Psoas muscle (tissue), 8 donors: ENCODE data around the gene RPTOR. TPM values are rescaled to one million over a fixed set of nuclear protein-coding genes. Genes with fewer than 3 reads are reported as not detected.
"Not testable (repeated sequence)": the region's sequence is repeated elsewhere in the genome, so short reads cannot be mapped to it uniquely, and the experiment has no call there.

ENCODE experiments used
- ATAC-seq, 4 donors: fragments of 200-7000 bp; cut with Tn5 transposase; one replicate each; pipeline ENCODE4 v1.9.1; 2020; ENCODE audit warnings: moderate library complexity in 3 of 4, mild to moderate bottlenecking in 2 of 4
- DNase-seq, 2 donors: peaks; one replicate each; pipeline ENCODE4 v3.0.0-alpha.2; 2020
- H3K27ac ChIP-seq: fragments of 200-600 bp; one replicate; pipeline ENCODE4 v1.8.0; 2022
- H3K27me3 ChIP-seq, 3 donors: fragments of 200-600 bp in 1 of 3; one replicate each; pipeline versions ENCODE4 v1.6.1 to v1.8.0; 2013 to 2022; ENCODE audit warnings: low read length in 2 of 3, mild to moderate bottlenecking in 2 of 3, moderate library complexity in 1 of 3; ENCODE audit not compliant: insufficient read depth in 3 of 3
- H3K36me3 ChIP-seq, 2 donors: fragments of 200-600 bp in 1 of 2; one replicate each; pipeline versions ENCODE4 v1.6.1 to v1.8.0; 2013 to 2022; ENCODE audit warnings: low read depth in 1 of 2, mild to moderate bottlenecking in 1 of 2, moderate library complexity in 1 of 2; ENCODE audit not compliant: insufficient read depth in 1 of 2
- H3K4me1 ChIP-seq: fragments of 200-600 bp; one replicate; pipeline ENCODE4 v1.8.0; 2022
- H3K4me3 ChIP-seq: fragments of 200-600 bp; one replicate; pipeline ENCODE4 v1.8.0; 2022; ENCODE audit warnings: mild to moderate bottlenecking
- H3K9me3 ChIP-seq: fragments of 200-600 bp; one replicate; pipeline ENCODE4 v1.8.0; 2022
- WGBS, 3 donors: extraction: QIAGEN DNeasy Blood & Tissue Kit; methylation state at CpG; one replicate each; pipeline versions ENCODE4 v1.1.6 to v1.1.7; 2013; 5-methylcytosine and 5-hydroxymethylcytosine counted together
- intact Hi-C, 2 donors: fragments of 100-400 bp; cut with DNase I; formaldehyde crosslinking; loops; one replicate each; pipeline versions ENCODE4 v1.11.0 to v1.14.2; 2022
- polyA plus RNA-seq, 3 donors: library from polyadenylated mRNA; stranded (reverse); fragments of 200-250 nt; gene quantifications; one replicate each; pipeline ENCODE4 v1.2.3, GENCODE V29; 2013
- total RNA-seq, 4 donors: library from RNA; stranded (reverse); fragmentation: NEBNext Ultra II Directional in 2 of 4; extraction: Animal tissue kit (Norgen Biotek cat#: 25700) in 2 of 4; gene quantifications; one replicate each; pipeline versions ENCODE4 v1.2.1 to v1.2.4, GENCODE V29; 2021 to 2023
- TF ChIP-seq, protein P1 (sequence below): fragments of 200-600 bp; IDR thresholded peaks from one replicate; pipeline ENCODE4 v1.8.0; 2022; ENCODE audit warnings: antibody characterized with exemption
- donor health status: healthy with polysubstance abuse.
- donor health status: DM: no; HTN: no; CAD: no; lungs with moderate emphysema.
- donor health status: Bipolar disorder and iron deficiency.
- donor health status: healthy.
- donor health status: DM: yes; HTN: yes; CAD: no.
- donor health status: DM: no; HTN: no; CAD: no.
- donor health status: DM: no; HTN: no; CAD: no.
- donor health status: DM: yes; HTN: yes; CAD: no.

RPTOR gene
- total and polyA plus RNA-seq, 7 donors, result 13.6 to 82.2 (median 32.5) TPM

DNA sequence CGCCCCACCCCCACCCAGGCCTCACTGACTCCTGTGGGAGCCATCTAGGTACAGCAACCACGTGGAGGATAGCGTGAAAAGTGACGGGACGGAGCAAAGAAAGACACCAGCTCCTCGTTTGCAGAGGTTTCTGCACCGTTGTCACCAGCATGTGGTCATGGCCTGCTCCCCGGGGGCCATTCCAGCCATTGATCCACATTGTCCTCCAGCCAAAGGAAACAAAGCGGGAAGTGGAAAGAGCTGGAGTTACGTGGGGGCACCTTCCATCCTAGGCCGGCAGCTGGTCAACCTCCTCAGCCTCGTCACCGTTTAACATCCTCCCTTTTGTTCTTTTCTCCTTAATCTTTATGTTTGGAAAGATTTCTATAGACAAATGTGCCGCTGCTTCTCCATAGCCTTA is 153.7 kb downstream of the RPTOR start:
- no peaks in the 10 kb centered on the region for H3K9me3 ChIP-seq
- TF ChIP-seq, protein P1, sequence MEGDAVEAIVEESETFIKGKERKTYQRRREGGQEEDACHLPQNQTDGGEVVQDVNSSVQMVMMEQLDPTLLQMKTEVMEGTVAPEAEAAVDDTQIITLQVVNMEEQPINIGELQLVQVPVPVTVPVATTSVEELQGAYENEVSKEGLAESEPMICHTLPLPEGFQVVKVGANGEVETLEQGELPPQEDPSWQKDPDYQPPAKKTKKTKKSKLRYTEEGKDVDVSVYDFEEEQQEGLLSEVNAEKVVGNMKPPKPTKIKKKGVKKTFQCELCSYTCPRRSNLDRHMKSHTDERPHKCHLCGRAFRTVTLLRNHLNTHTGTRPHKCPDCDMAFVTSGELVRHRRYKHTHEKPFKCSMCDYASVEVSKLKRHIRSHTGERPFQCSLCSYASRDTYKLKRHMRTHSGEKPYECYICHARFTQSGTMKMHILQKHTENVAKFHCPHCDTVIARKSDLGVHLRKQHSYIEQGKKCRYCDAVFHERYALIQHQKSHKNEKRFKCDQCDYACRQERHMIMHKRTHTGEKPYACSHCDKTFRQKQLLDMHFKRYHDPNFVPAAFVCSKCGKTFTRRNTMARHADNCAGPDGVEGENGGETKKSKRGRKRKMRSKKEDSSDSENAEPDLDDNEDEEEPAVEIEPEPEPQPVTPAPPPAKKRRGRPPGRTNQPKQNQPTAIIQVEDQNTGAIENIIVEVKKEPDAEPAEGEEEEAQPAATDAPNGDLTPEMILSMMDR, result no peak
- intact Hi-C loops, result no loop called here
- H3K36me3 ChIP-seq, result no peaks in the 10 kb centered on the region
- 81 to 84% (median 82%) methylated on average over 14 of the region's 14 CpGs for WGBS, 3 donors
- no peak for DNase-seq
- no peak overlapping the region for H3K4me3 ChIP-seq
- no peak for ATAC-seq
- H3K4me1 ChIP-seq, result peaks cover 17% of the 10 kb centered on the region
- no peaks in the 10 kb centered on the region for H3K27me3 ChIP-seq
- H3K27ac ChIP-seq, result no peak overlapping the region

DNA sequence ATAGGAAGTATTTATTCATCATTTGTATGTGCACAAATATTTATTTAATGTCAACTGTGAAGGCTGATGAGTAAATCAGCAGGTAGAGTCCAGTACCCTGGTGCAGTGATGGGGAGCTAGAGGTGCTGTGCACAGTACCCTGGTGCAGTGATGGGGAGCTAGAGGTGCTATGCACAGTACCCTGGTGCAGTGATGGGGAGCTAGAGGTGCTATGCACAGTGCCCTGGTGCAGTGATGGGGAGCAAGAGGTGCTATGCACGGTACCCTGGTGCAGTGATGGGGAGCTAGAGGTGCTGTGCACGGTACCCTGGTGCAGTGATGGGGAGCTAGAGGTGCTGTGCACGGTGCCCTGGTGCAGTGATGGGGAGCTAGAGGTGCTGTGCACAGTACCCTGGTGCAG is 154.6 kb downstream of the RPTOR start:
- H3K4me1 ChIP-seq, result peaks cover 17% of the 10 kb centered on the region
- H3K4me3 ChIP-seq, H3K27ac ChIP-seq, H3K36me3 ChIP-seq, H3K9me3 ChIP-seq, ATAC-seq, intact Hi-C loops, H3K27me3 ChIP-seq, DNase-seq: not testable (repeated sequence)
- 90 to 97% (median 96%) methylated on average over 3 of the region's 3 CpGs for WGBS, 3 donors

DNA sequence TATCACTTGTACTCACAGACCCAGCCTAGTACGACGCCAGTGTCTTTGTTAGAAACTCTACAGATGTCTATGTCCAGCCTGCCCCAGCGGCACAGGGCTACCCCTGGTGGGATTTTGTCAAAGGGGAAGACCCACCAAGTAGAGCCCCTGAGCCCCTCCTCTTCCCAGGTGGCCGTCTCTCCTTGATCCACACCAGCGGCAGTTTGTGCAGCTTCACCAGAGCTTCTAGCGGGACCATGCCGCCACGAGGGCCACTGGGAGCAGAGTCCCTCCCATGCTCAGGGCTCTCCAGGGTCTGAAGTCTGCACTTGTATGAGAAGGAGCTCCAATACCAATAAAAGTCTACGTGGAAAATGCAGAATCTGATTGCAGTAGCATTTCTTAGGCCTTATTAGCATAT is 157.1 kb downstream of the RPTOR start:
- Histone ChIP-seq H3K4me3 (no peak overlapping the region), H3K27ac (no peak overlapping the region), H3K9me3 (no peaks in the 10 kb centered on the region), H3K27me3 (no peaks in the 10 kb centered on the region), H3K36me3 (no peaks in the 10 kb centered on the region), H3K4me1 (peaks cover 5% of the 10 kb centered on the region)
- no peak for DNase-seq
- 87 to 94% (median 90%) methylated on average over 9 of the region's 9 CpGs for WGBS, 3 donors
- no peak for ATAC-seq
- intact Hi-C loops, result no loop called here
- TF ChIP-seq, protein P1, result no peak

DNA sequence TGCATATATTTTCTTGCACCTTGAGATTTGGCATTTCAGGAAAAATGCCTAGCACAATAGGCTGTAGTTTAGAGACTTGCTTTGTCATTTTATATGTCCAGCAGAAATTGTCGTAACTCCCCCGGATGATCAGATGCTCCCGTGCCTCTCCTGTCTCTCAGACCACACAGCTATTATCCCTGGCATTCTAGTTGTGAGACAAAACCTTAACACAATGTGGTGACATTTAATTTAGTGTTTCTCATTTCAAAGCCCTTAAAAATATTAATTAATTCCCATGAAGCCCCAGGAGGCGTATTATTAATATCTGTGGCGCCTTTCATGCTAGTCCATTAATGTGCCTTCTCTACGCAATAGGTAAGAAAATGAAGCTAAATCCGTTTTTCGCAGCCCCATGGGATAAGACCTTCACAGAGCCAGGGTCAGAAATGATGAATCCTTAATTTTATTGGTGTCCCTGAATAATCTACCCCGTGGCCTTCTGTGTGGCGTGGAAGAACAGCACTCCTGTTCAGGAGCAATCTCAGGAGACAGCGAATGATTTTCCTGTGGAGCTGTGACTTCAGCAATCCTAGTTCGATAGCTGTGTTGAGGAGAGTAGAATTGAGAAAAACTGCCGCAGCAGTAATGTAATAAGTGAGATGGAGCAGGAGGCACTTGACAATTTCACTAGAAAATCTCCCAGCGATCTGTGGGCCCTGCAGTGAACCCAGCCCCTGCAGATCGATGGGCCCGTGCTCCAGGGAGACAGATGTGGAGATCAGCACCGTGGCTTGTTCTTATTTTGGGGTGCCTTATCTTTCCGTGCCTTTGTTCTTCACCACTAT is 157.9 kb downstream of the RPTOR start:
- DNase-seq (no peak), ATAC-seq (no peak)
- 85 to 91% (median 87%) methylated on average over 18 of the region's 18 CpGs for WGBS, 3 donors
- H3K36me3 ChIP-seq, result no peaks in the 10 kb centered on the region
- TF ChIP-seq, protein P1, result no peak
- H3K4me3 ChIP-seq, result no peak overlapping the region
- peaks cover 5% of the 10 kb centered on the region for H3K4me1 ChIP-seq
- intact Hi-C loops, result no loop called here
- no peak overlapping the region for H3K27ac ChIP-seq
- no peaks in the 10 kb centered on the region for H3K27me3 ChIP-seq
- H3K9me3 ChIP-seq, result no peaks in the 10 kb centered on the region

DNA sequence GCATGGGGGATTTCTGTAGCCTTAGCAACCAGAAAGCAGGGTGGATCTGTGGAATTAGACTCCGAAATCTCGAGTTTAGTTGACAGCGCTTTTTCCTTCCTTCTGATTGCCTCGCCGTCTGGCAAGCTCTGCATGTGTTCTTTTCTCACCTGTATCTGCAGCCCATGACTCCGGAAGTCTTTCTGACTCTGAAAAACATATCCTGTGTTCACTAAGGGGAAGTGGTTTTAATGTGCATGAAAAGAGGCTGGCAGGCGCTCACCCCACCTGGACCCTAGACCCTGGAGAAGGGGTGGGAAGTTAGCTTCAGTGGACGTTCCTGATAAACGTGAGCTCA is 158.5 kb downstream of the RPTOR start:
- intact Hi-C loops, result no loop called here

More for the DNA sequence above, 158.5 kb downstream of the RPTOR start:
- TF ChIP-seq, protein P1, result no peak
- no peaks in the 10 kb centered on the region for H3K9me3 ChIP-seq
- H3K4me3 ChIP-seq, result no peak overlapping the region
- H3K4me1 ChIP-seq, result peaks cover 5% of the 10 kb centered on the region
- DNase-seq, result no peak
- no peaks in the 10 kb centered on the region for H3K27me3 ChIP-seq
- WGBS, 3 donors, result 75 to 78% (median 76%) methylated on average over 9 of the region's 9 CpGs
- H3K36me3 ChIP-seq, result peaks cover 0 to 5% of the 10 kb centered on the region in 2 donors
- H3K27ac ChIP-seq, result no peak overlapping the region
- no peak for ATAC-seq
